ENCODE data around the gene BRICD5.
A peak's percentile ranks its signal among the peaks of the same experiment; 100 is the strongest.

The BRICD5 gene

DNA sequence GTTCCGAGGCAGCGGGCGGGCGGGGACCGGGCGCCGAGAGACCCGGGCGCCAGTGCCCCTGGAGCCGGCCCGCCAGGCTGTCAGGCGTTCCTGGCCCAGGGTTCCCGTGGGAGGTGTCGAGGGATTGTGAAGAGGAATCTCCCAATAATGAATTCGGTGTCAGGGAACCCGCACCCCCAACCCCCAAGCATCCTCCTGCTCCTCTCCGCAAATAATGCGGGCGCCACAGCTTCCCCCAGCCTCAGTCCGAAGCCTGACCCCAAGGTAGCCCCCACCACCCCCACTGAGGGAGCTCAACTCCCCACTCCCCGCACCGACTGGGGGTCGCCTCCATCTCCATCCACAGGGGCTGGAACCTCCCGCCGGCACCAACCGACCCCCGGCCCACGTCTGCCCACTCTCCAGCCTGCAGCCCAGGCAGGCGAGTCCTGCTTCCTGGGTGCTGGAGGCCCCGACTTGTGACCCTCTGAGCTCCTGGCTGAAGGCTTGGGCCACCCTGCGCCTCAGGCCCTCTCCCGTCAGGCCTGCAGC is 13.6 kb downstream of the BRICD5 start:
- no peak for DNase-seq

DNA sequence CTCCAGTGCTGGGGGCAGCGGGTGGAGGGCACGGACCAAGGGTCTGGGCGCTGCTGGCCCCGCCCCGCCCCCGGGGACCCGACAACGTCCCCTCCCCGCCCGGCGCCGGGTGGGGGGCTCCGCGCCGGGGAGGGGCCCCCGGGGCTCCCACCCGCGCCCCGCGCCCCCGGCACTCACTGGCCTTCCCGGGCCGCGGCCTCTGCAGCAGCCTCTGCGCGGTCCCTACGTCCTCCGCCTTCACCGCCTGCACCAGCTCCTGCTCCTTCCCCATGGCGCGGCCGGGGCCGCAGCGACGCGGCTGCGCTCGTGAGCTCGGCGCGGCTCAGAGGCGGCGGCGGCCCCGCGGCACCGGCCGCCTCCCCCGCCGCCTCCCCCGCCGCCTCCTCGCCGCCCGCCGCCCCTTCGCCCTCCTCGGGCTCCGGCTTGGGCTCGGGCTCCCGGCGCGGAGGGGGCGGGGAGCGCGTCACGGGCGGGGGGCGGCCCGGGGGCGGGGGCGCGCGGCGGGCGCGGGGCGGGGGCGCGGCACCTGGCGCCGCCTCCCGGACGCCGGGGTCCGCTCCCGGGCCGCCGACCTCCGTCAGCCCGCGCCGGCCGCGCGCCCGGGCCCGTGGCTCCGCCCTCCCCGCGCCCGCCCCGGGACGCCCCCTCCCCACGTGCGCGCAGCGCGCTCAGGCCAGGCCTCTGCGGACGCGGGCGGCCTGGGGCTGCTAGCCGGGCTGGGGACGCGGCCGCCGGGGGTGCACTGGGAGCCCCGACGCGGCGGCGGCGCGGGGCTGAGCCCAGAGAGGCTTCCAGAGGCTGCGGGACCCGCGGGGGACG is 14.3 kb downstream of the BRICD5 start, which contains the start of gene CASKIN1:
Gene CASKIN1 (minus strand): TSS at position 444 of the 819 bp plus-strand sequence. CDS start 173 bp downstream, at position 271.
- DNase-seq, result no peak

DNA sequence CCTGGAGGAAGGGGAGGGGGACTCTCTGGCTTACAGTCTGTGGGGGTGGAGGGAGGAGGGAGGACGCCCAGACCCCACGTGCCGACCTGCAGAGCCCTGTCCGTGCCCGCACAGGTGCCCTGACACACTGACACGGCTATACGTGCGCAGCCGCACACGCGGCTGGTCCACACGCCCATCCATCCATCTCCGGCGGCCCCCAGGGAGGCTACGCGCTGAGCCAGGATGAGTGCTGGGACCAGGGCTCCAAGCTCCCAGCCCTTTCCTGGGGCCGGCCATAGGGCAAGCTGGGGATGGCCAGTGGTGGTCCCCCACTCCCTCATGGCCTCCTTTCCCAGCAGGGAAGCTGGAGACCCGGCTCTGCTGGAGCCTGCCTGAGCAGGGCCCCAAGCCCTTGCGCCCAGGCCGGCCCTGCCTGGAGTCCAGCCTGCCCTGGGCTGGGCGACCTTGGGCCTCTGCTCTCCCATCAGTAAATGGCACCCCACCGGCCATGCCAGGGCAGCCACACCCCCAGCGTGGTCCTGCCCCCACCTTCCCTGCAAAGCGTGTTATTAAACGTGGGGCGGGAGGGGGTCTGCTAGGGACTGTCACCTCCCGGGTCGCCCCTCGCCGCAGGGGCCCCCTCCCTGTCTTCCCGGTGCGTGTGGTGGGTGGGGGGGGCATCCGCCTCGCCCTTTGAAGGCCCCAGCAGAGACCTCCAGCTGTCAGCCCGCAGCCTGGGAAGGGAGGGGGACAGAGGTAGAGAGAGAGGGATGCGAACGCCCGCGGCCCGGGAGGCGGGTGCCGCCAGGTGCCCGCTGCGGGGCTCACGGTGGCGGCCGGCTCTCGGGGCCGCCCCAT is 15.1 kb downstream of the BRICD5 start:
- DNase-seq, result no peak

DNA sequence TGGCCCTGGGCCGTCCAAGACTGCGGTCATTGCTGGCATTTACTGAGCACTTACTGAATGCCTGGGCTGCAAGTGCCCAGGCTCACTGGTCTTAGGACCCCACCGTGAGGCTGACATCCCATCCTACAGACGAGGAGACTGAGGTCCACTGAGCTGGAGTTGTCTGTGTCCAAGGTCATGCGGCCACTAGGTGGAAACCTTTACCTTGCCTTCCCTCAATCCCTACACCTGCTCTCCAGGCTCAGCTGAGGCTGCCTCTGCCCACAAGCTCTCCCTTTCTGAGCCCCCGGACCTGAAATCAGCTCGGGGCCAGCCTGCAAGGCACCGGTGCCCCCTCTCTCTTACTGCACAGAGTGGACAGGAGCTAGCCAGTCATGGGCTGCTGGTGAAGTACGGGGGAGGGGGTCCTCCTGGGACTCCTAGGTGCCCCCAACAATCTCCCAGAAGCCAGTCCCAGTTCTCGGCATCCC is 15.8 kb downstream of the BRICD5 start:
- peak; percentile 70 for DNase-seq

DNA sequence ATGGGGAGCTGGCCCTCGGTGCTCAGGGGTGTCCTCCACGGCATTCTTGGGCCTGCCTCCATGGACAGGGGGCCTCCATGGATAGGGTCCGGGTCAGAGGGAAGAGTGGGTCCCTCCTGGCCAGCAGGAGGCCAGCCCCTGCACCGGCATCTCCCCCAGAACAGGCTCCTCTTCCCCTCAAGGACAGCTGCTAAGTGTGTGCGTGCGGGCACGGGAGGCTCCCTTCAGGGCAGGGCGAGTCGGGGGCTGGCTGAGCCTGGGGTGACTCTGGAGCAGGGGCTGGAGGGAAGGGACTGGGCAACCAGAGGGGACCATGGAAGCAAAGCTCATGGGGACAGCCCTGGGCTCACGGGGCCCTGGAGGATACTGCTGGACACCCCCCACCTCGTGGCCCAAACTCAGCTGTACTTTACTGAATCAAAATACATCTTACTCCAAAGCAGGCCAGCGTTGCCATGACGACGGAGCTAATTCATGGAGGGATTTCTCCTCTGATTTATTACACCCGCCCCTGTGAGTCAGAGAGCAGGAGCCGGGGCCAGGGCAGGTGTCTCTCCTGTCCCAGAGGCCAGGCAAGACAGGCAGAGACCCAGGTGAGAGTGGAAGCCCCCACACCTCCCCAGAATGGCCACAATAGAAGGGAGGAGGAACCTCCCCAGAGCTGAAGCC is 16.4 kb downstream of the BRICD5 start:
- DNase-seq, result no peak

DNA sequence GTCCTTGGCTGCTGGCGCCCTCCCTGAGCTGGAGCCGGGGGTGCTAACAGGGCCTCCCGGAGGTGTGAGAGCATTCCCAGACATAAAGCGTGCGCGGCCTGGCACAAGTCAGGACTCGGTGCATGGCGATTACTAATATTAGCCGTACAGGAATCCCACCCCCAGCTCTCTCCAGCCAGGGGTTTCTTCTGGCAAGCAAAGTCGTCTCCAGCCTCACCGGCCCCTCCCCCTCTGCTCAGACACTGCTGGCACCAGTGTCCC is 19.3 kb downstream of the BRICD5 start:
- no peak for DNase-seq

DNA sequence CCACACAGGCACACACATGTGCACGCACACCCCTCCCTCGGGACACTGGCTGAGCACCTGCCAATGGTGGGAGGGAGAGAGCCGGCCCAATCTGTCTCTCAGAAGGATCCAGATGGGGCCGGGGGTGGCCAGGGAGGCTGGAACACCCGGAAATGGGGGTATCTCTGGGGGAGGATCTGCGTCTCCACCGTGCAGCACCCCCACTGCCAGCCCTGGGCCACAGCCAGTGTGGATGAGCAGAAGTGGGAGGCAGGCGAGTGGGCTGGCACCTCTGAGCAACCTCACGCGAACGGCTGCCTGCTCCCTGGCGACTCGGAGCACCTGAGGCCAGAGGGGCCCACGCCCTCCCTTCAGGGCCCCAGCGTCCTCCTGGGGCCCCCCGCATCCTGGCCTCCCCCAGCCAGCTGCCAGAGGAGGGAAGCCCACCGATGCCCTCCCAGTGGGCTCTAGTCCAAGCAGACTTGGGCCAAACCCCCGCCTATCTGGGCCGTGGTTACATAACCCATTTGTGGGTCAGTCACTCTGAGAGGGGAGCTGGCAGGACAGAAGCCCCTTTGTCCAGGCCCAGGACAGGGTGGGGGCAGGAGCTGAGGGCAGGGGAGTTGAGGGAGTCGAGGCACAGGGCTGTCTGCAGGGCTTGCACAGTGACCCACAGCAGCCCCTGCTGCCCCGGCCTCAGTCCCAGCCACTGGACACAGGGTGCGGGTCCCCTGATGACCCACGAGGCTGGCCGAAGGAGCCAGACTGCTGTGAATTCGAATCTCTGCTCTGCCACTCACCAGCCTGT is 19.8 kb downstream of the BRICD5 start:
- DNase-seq, result no peak

DNA sequence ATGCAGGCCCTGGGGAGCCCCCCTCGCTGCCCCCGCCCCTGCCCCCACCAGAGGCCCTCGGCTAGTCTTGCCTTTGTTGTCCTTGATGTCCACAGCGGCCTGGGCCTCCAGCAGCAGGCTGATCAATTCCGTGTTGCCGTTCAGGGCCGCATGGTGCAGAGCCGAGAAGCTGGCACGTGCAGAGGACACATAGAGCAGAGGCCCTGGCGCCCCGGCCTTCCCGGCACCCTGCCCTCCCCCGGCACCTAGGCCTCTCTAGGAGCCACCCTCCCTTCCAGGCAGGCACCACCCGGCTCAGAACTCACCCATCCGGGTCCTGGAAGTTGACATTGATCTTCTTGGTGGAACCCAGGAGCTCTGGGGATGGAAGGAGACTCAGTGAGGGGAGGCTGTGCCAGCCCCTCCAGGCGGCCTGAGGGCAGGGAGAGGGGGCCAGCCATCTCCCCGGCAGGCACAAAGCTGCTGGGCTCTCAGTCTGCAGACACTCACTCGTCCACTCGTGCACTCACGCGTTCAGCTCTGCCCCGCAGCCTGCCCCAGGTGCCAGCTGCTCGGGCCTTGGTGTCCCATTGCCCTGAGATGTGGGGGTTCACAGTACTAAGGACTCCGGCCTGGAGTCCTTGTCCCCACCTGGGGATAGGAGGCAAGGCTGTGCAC is 20.5 kb downstream of the BRICD5 start:
- DNase-seq, result no peak

DNA sequence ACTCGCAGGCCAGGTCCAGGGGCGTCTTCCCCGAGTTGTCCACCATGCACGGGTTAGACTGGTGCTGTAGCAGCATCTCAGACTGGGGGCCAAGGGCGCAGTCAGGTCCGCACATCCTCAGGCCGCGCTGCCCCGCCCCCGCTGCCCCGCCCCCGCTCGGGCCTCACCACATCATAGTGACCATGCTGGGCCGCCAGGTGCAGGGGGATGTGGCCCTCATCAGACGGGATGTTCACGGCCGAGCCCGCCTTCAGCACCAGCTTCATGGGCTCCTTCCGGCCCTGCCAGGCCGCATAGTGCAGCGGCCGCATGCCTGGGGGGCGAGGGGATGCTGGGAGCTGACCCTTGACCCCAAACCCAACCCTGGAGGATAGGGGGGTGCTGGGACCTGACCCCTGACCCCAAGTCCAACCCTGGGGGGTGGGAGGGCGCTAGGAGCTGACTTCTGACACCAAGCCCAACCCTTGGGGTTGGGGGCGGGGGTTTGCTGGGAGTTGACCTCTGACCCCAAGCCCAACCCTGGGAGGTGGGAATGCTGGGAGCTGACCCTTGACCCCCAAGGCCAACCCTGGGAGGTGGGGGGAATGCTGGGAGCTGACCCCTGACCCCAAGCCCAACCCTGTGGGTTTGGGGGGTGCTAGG is 21.3 kb downstream of the BRICD5 start:
- DNase-seq, result no peak

DNA sequence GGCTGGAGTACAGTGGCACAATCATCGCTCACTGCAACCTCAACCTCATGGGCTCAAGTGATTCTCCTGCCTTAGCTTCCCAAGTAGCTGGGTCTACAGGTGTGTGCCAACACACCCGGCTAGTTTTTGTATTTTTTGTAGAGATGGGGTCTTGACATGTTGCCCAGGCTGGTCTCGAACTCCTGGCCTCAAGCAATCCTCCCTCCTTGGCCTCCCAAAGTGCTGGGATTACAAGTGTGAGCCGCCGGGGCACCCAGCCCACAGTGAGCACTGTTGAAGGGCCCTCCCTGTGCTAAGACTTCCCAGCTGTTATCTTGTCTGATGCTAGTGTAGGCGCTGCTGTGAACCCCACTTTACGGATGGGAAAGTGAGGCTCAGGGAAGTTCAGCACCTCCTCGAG is 22.3 kb downstream of the BRICD5 start:
- no peak for DNase-seq

DNA sequence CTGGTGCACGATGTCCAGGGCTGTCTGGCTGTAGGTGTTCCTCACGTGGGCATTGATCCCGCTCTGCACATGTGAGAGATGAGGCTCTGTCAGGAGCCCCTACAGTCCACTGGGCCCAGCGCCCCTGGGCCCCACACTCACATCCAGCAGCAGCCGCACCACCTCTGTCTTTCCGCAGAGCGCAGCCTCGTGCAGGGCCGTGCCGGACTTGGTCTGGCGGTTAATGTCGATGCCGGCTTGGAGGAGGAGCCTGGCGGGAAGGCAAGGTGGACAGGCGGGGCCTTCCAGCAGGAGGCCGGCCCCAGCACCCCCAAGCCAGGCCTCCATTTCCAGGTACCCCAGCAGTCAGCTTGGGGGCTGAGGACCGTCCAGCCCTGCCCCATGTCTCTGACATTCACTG is 23.5 kb downstream of the BRICD5 start:
- no peak for DNase-seq

DNA sequence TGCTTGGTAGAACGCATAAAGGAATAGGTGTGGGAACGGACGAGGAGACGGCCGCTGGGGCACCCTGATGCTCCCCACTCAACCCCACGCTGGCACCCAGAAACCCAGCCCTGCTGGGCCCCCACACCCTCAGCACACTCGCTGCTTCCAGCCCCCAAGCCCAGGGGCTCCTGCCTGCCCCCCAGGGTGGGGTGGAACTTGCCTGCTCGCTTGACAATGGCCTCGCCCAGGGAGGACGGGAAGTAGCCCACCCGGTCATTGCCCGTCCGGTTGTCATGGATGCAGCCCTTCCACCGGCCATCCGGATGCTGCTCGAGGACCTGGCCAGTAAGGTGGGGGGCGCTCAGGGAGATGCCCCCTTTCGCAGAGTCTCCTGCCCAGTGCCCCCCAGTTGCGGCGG is 24.2 kb downstream of the BRICD5 start:
- DNase-seq, result no peak

DNA sequence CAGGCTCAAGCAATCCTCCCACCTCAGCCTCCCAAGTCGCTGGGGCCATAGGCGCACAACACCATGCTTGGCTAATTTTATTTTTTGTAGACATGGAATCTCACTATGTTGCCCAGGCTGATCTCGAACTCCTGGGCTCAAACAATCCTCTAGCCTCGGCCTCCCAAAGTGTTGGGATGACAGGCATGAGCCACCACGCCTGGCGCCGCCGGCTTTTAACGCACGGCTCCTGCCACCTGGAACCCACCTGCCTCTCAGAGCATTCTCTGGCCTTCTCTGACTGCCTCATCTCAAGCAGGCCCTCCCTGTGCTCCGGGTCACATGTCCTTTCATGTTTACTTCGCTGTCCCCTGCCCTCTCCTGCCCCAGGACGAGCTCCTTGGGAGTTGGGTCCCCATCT is 24.6 kb downstream of the BRICD5 start:
- DNase-seq, result no peak

DNA sequence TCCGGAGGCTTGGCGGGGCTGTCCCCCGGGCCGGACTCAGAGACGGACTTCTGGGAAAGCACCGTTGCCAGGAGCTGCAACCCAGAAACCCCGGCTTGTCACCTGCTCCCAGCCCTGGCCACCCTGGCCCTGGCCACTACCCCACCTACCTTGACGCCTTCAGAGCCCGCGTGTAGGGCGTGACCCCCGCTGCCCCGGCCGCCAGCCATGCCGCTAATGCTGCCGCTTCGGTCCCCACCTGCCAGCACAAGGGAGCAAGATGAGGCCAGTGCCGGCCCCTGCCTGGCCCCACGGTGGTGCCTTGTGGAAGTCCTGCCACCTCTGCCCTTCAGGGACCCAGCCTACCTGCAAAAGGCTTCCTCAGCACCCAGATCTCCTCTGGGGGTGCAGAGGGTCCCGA is 25.7 kb downstream of the BRICD5 start:
- no peak for DNase-seq

DNA sequence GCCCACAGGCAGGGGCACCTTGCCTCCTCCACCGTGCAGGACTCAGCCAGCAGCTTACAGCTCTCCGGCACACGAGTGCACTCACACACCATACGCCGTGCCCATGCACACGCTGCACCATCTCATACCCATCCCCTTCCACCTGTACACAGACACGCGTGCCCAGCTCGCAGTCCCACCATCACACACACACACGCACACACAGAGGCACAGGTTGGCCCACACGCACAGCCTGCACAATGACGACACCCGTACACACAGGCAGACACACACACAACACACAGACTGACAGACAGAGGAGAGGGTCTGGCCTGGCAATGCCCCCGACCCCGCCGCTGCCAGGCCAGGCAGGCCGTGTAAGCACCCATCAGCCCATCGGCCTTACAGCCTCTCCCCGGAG is 26.3 kb downstream of the BRICD5 start:
- no peak for DNase-seq

DNA sequence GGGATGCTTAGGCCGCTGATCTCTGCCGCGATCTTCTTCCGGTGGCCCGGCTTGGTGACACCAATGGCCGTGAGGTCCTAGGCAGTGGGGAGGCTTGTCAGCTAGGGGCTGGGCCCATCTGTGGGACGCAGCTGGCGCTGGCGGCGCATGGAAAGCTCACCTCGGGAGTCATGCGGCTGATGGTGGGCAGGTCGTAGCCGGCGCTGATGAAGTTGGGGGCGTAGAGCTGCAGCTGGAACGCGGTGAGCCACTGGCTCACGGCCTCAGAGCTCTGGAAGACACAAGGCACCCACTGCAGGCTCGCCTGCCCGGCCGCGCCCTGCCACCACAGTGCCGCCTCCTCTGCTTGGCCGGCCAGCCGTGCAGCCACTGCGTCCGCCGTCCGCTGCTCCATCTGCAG is 27.0 kb downstream of the BRICD5 start:
- no peak for DNase-seq

DNA sequence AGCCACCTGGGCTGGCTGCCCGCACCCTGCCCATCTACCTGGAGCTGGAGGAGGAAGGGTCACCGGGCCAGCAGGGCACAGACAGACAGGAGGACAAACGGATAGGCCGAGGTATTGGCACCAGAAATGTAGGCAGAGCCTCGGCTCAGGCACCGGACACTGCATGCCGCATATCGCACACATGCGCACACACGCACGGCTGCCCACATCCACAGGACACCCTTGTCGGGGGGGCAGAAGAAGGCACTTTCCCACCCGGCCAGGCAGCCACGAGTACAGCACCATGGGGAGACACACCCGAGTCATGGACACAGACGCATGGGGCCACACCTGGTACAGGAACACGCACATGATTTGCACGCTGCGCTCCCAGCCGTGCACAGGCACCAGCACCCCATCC is 28.7 kb downstream of the BRICD5 start:
- DNase-seq, result no peak

DNA sequence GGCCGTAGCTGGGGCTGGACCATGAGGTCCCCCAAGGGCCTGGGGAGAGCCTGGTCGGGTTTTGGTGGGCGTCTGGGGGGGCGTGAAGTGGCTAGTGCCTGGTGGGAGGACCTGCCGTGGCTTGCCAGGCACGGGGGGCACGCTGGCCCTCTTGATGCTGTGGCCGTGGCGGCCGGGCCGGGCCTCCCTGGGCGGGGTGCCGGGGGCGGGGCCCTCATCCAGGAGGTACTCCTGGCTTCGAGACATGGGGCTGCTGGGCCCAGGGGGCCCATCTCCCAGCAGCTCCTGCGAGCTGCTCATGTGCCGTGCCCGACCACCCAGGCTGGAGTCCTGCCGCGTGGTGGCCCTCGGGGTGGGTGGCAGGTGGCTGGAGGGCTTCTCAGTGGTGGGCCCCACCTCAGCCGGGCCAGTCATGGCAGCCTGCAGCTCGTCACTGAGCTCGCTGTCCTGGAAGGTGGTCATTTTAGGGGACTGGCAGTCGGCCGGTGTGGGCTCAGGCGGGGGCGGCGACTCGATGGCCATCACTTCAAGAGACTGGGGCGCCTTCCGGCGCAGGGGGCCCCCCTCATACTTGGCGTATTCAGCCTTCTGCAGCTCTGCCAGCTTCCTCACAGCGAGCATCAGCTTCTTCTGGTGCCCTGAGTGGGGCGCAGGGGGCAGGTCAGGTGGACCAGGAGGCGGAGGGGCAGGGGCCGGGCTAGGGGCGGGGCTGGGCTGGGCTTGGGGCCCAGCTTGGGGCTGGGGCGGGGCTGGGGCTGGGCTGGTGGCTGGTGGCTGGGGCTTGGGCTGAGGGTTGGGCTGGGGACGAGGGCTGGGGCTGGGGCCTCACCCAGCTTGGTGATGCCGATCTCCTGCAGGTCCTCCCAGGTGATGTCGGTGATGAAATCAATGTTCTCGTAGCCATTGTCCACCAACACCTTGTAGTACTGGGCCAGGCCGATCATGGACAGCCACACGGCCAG is 29.4 kb downstream of the BRICD5 start:
- no peak for DNase-seq

DNA sequence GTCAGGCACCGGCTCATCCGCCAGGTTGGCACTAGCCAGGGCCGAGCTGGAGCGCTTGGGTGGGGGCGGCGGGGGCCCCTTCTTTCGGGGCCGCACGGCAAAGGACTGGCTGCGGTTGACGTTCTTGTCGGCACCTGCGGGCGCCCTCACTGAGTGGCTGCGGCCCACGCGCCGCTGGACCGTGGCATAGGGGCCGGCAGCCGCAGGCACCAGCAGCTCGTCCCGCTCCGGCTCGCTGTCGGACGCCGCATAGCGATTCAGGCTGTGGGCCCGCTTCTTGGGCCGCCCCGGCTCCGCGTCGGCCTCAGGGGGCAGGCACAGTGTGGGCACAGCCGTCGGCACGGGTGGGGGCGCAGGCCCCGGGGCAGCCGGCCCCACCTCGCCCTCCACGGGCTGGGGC is 30.2 kb downstream of the BRICD5 start:
- no peak for DNase-seq

DNA sequence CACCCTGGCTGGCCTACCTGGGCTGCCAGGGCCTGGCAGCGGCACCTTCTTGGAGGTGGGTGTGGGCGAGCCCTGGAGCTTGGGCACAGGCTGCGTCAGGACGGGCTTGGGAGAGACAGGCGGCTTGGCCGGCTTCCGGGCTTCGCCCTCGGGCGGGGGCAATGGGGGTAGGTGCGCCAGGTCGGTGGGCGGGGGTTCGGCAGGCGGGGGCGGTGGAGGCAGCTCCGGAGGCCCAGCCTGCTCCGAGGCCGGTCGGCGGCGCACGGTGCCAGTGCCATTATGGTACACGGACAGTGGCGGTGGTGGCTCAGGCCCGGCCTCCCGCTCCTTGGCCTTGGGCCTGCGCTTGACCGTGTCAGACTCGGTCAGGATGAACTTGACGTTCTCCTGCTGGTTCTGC is 31.1 kb downstream of the BRICD5 start:
- no peak for DNase-seq

All from CD4-positive, alpha-beta T cell treated with Interleukin-21 for 1 hour (primary cell).